B cell (primary cell): ENCODE measurements around the gene ASB7. TPM values are rescaled to one million over a fixed set of nuclear protein-coding genes. Genes with fewer than 3 reads are reported as not detected.

Experiments
- ATAC-seq: fragments of 200-7000 bp; cut with Tn5 transposase; one replicate; pipeline ENCODE4 v1.10.0; 2021; ENCODE audit warnings: low read depth, mild to moderate bottlenecking, moderate number of reproducible peaks, moderate library complexity
- CTCF ChIA-PET: fragments of 350-600 bp; sonication (Branson Sonifier 250); formaldehyde crosslinking; loops from one replicate; lab custom pipeline; 2021; ENCODE audit warnings: antibody characterized with exemption, inconsistent platforms; lab: Charles Lee
- POLR2A ChIA-PET: fragments of 350-600 bp; sonication (Branson Sonifier 250); formaldehyde crosslinking; loops from one replicate; lab custom pipeline; 2021; ENCODE audit warnings: antibody characterized with exemption; lab: Charles Lee
- DNase-seq: peaks from one replicate; pipeline ENCODE4 v3.0.0; 2013
- H2AFZ ChIP-seq: 2 replicates; pipeline ENCODE4 v1.6.1; 2012; ENCODE audit warnings: mild to moderate bottlenecking, low read depth, low read length; ENCODE audit not compliant: insufficient read depth, poor library complexity, severe bottlenecking
- H3K27ac ChIP-seq, 2 donors: 1 replicate in 1 of 2; 2 replicates in 1 of 2; pipeline ENCODE4 v1.5.1; 2012 to 2013; ENCODE audit warnings: low read length in 2 of 2, mild to moderate bottlenecking in 2 of 2, moderate library complexity in 1 of 2
- H3K27me3 ChIP-seq, 4 experiments: fragments of 200-600 bp in 1 of 4; sonication (generic) in 1 of 4; replicated peaks in 1 of 4; 1 replicate in 2 of 4; 2 replicates in 2 of 4; pipeline versions ENCODE4 v1.6.1 to v1.7.0; 2013 to 2016; ENCODE audit warnings: low read length in 3 of 4, mild to moderate bottlenecking in 2 of 4, mixed read lengths in 1 of 4, moderate library complexity in 1 of 4; ENCODE audit not compliant: insufficient read depth in 4 of 4, control insufficient read depth in 3 of 4; ENCODE audit errors: control extremely low read depth in 1 of 4
- H3K36me3 ChIP-seq, 2 experiments: replicated peaks in 1 of 2; 1 replicate in 1 of 2; 2 replicates in 1 of 2; pipeline versions ENCODE4 v1.6.1 to v1.7.1; 2013; ENCODE audit warnings: low read length in 1 of 2; ENCODE audit not compliant: insufficient read depth in 2 of 2, control insufficient read depth in 1 of 2; ENCODE audit errors: control extremely low read depth in 1 of 2, extremely low read depth in 1 of 2
- H3K4me1 ChIP-seq, 2 donors: fragments of 200-600 bp in 1 of 2; sonication (generic) in 1 of 2; 1 replicate in 1 of 2; 2 replicates in 1 of 2; pipeline versions ENCODE4 v1.5.1 to v1.6.1; 2013 to 2017; ENCODE audit warnings: low read length in 2 of 2; ENCODE audit not compliant: control insufficient read depth in 2 of 2, insufficient read depth in 2 of 2
- H3K4me2 ChIP-seq: replicated peaks from 2 replicates; pipeline ENCODE3; 2012; ENCODE audit warnings: mild to moderate bottlenecking, low read depth, low read length; ENCODE audit not compliant: poor library complexity, severe bottlenecking
- H3K4me3 ChIP-seq, 5 experiments: fragments of 200-600 bp in 1 of 5; sonication (generic) in 1 of 5; 1 replicate in 3 of 5; 2 replicates in 2 of 5; pipeline versions ENCODE4 v1.5.1 to v1.7.0; 2011 to 2016; ENCODE audit warnings: low read length in 4 of 5, mild to moderate bottlenecking in 4 of 5, low read depth in 2 of 5, control low read depth in 1 of 5, moderate library complexity in 1 of 5; ENCODE audit not compliant: insufficient read depth in 1 of 5; ENCODE audit errors: control extremely low read depth in 1 of 5, extremely low read depth in 1 of 5
- H3K79me2 ChIP-seq: fragments of 200-600 bp; sonication (generic); one replicate; pipeline ENCODE4 v1.6.0; 2016; ENCODE audit warnings: low read length; ENCODE audit not compliant: control insufficient read depth, insufficient read depth
- H3K9ac ChIP-seq: fragments of 200-600 bp; sonication (generic); 2 replicates; pipeline ENCODE4 v1.6.1; 2017; ENCODE audit warnings: mild to moderate bottlenecking, low read length, moderate library complexity
- H3K9me3 ChIP-seq, 3 donors: one replicate each; pipeline versions ENCODE4 v1.6.1 to v1.7.1; 2013; ENCODE audit warnings: low read length in 2 of 3; ENCODE audit not compliant: control insufficient read depth in 2 of 3, insufficient read depth in 1 of 3; ENCODE audit errors: control extremely low read depth in 1 of 3
- H4K20me1 ChIP-seq: 2 replicates; pipeline ENCODE4 v1.6.0; 2012; ENCODE audit warnings: mild to moderate bottlenecking, low read length; ENCODE audit not compliant: insufficient read depth, control insufficient read depth, poor library complexity, severe bottlenecking
- H3K27ac Mint-ChIP-seq: one replicate; pipeline ENCODE4 v1.8.0; 2021; ENCODE audit warnings: mixed read lengths
- H3K27me3 Mint-ChIP-seq: one replicate; pipeline ENCODE4 v1.8.0; 2021; ENCODE audit warnings: mixed read lengths
- H3K4me1 Mint-ChIP-seq: one replicate; pipeline ENCODE4 v1.8.0; 2021; ENCODE audit warnings: mixed read lengths
- H3K4me3 Mint-ChIP-seq: one replicate; pipeline ENCODE4 v1.8.0; 2021; ENCODE audit warnings: mixed read lengths
- H3K9me3 Mint-ChIP-seq: one replicate; pipeline ENCODE4 v1.8.0; 2022; ENCODE audit warnings: mixed read lengths; ENCODE audit not compliant: insufficient read depth
- EZH2 ChIP-seq: IDR thresholded peaks from 2 replicates; pipeline ENCODE4 v1.6.1; 2012; ENCODE audit warnings: borderline replicate concordance, low read depth, mild to moderate bottlenecking, moderate library complexity, low read length; ENCODE audit not compliant: insufficient read depth, poor library complexity, severe bottlenecking
- WGBS: methylation state at CpG from one replicate; pipeline ENCODE4 v1.1.5; 2013; ENCODE audit warnings: missing lambda C conversion rate; ENCODE audit not compliant: insufficient coverage; 5-methylcytosine and 5-hydroxymethylcytosine counted together
- intact Hi-C: fragments of 100-400 bp; cut with micrococcal nuclease; formaldehyde crosslinking; loops from one replicate; pipeline ENCODE4 v1.10.0; 2022
- polyA plus RNA-seq: library from polyadenylated mRNA; depleted of rRNA; stranded (reverse); fragments of >200 nt; gene quantifications from 2 replicates; pipeline ENCODE4 v1.2.3, GENCODE V29; 2012
- total RNA-seq, 2 donors: library from RNA; stranded (reverse); fragments of 120-200 nt in 1 of 2; gene quantifications; 1 replicate in 1 of 2; 2 replicates in 1 of 2; pipeline versions ENCODE4 v1.2.3 to v1.2.4, GENCODE V29; 2013 to 2022
- TF ChIP-seq, protein P1 (sequence below): fragments of 200-600 bp; IDR thresholded peaks from one replicate; pipeline ENCODE4 v1.8.0; 2022; ENCODE audit warnings: antibody characterized with exemption, mild to moderate bottlenecking

Gene ASB7
- total and polyA plus RNA-seq, 2 donors (not counting 1 experiment from before 2014, with no cell fraction given) = 12.1 to 25.0 TPM

DNA sequence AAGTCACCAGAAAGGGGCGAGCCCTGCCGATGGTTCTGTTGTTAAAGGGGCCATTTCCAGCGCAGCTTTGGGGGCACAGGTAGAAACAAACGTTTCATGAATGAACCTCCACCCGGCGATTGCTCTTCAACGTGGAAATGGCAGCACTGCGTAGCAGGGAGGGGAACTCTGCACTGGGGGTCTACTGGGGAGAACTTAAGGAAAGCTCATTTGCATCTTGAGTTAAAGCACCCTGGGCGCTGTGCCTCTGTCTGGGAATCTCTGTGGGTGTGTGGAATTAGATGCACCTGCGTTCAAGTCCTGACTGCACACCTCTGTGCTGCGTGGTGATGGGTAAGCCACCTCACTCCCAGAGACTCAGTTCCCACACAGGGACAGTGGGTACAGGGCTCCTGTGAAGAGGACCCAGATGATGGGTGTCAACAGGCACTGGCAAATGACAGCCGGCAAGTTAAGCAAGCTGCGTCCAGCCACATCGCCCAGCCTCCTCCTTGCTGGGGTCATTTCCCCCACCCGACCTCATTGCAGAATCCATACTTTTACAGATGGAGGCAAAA lies 68.8 kb downstream of the ASB7 start:
- no peak overlapping the region for H3K4me3 ChIP-seq
- Mint-ChIP-seq H3K27me3 (peaks cover 8% of the 10 kb centered on the region), H3K27ac (no peak overlapping the region), H3K4me3 (no peak overlapping the region), H3K4me1 (no peaks in the 10 kb centered on the region), H3K9me3 (no peaks in the 10 kb centered on the region)
- WGBS = 89% methylated on average over 13 of the region's 15 CpGs
- no peaks in the 10 kb centered on the region for H4K20me1 ChIP-seq
- no peak overlapping the region for H2AFZ ChIP-seq
- H3K27ac ChIP-seq = no peak overlapping the region
- no peak for DNase-seq
- CTCF ChIA-PET = no interaction called here
- no peak overlapping the region for H3K4me2 ChIP-seq
- TF ChIP-seq EZH2 = no peak
- TF ChIP-seq, protein P1, sequence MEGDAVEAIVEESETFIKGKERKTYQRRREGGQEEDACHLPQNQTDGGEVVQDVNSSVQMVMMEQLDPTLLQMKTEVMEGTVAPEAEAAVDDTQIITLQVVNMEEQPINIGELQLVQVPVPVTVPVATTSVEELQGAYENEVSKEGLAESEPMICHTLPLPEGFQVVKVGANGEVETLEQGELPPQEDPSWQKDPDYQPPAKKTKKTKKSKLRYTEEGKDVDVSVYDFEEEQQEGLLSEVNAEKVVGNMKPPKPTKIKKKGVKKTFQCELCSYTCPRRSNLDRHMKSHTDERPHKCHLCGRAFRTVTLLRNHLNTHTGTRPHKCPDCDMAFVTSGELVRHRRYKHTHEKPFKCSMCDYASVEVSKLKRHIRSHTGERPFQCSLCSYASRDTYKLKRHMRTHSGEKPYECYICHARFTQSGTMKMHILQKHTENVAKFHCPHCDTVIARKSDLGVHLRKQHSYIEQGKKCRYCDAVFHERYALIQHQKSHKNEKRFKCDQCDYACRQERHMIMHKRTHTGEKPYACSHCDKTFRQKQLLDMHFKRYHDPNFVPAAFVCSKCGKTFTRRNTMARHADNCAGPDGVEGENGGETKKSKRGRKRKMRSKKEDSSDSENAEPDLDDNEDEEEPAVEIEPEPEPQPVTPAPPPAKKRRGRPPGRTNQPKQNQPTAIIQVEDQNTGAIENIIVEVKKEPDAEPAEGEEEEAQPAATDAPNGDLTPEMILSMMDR = no peak
- intact Hi-C loops = no loop called here
- no peaks in the 10 kb centered on the region for H3K36me3 ChIP-seq
- H3K79me2 ChIP-seq = no peaks in the 10 kb centered on the region
- no peaks in the 10 kb centered on the region for H3K4me1 ChIP-seq
- ATAC-seq = no peak
- H3K9ac ChIP-seq = no peak overlapping the region
- POLR2A ChIA-PET = no interaction called here
- H3K27me3 ChIP-seq = no peaks in the 10 kb centered on the region
- no peaks in the 10 kb centered on the region for H3K9me3 ChIP-seq

DNA sequence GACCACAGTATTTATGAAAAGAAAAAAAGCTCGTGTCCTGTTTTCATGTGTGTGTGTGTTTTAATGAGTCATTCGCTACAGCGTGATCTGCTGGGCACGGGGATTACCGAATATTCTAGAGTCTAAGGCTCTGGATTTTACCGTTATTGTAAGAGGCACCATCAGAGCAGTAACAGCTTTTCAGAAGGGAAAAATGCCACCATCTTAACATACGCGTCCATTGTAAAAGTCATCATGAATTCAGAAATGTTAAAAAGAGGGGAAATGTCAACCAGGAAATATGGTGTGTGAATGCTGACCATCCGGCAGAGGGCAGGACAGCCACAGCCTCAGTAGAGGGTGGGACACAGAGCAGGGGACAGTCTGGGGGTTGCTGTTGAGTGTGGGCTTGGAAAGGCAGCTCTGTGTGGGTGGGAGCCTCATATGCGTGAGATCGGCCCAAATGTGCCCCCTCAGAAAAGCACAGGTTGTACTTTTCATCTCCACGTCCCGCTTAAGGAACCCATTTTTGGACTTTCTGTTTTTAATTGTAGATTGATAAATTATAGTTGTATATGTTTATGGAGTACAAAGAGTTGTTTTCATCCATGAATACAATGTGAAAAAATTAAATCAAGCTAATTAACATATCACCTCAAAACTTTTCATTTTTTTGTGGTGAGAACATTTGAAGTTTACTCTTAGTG lies 69.6 kb downstream of the ASB7 start:
- intact Hi-C loops = no loop called here
- Histone ChIP-seq H2AFZ (no peak overlapping the region), H3K36me3 (no peaks in the 10 kb centered on the region), H4K20me1 (no peaks in the 10 kb centered on the region), H3K4me3 (no peak overlapping the region), H3K27me3 (no peaks in the 10 kb centered on the region), H3K4me1 (no peaks in the 10 kb centered on the region), H3K79me2 (no peaks in the 10 kb centered on the region), H3K4me2 (no peak overlapping the region), H3K9me3 (no peaks in the 10 kb centered on the region), H3K9ac (no peak overlapping the region), H3K27ac (no peak overlapping the region)
- Mint-ChIP-seq H3K4me1 (no peaks in the 10 kb centered on the region), H3K4me3 (no peak overlapping the region), H3K9me3 (no peaks in the 10 kb centered on the region), H3K27ac (no peak overlapping the region), H3K27me3 (peaks cover 14% of the 10 kb centered on the region)
- ATAC-seq (no peak), DNase-seq (no peak)
- CTCF ChIA-PET = no interaction called here
- TF ChIP-seq EZH2 = no peak
- TF ChIP-seq, protein P1 = no peak
- WGBS = 80% methylated on average over 11 of the region's 13 CpGs
- POLR2A ChIA-PET = no interaction called here
